G401 (cell line): ENCODE results near the gene ALG2. TPM values are rescaled to one million over a fixed set of nuclear protein-coding genes. Genes with fewer than 3 reads are reported as not detected.
A peak's percentile ranks its signal among the peaks of the same experiment; 100 is the strongest.

Source experiments
- DNase-seq: peaks from one replicate; pipeline ENCODE4 v3.0.0-alpha.2; 2015; ENCODE audit warnings: low spot score
- in situ Hi-C: cut with HindIII; loops from 2 replicates; pipeline ENCODE4 v1.10.0; 2016; ENCODE audit warnings: low sequenced_read_pairs, mixed read lengths
- total RNA-seq: library from RNA; depleted of rRNA; stranded (reverse); fragments of >200 nt; shearing (Covaris generic); gene quantifications from 2 replicates; pipeline ENCODE4 v1.2.3, GENCODE V29; 2014; rRNA removed

The ALG2 gene
- 24.3 and 34.5 TPM in 2 replicates for total RNA-seq

GRCh38 chr9:99221621-99222415, at the start of gene ALG2, which contains the start of gene SEC61B:
TSS of gene ALG2 (minus strand) at chr9:99221942. CDS start at chr9:99221894, 48 bp downstream.
TSS of gene SEC61B (plus strand) at chr9:99222282. CDS start at chr9:99222364, 82 bp downstream.
- peak; percentile 94 for DNase-seq
- in situ Hi-C loops, result no loop called here

DNA sequence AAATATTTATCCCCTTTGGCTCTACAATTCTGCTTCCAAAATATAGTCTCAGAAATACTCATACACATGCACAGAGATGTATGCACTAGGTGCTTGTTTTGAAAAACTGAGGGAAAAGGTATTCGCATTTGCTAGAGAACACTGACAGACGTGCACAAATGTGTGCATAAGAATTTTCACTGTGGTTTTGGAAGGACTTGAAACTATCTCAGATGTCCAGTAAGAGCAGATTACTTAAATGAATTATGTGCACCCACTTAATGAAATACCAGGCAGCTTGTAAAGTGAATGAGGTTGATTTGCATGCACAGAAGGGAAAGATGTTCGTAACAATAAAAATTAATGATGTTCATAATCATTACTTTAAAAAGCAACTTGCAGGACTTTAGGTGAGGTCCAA, 48.7 kb upstream of the ALG2 start:
- DNase-seq, result no peak
- in situ Hi-C loops, result no loop called here

- in situ Hi-C loops, result no loop called here
- no peak for DNase-seq
Measured at GRCh38 chr9:99269416-99269815, 47.7 kb upstream of the ALG2 start.

GRCh38 chr9:99266255-99267023, 44.7 kb upstream of the ALG2 start:
- DNase-seq, result peak; percentile 71
- in situ Hi-C loops, result no loop called here

DNA sequence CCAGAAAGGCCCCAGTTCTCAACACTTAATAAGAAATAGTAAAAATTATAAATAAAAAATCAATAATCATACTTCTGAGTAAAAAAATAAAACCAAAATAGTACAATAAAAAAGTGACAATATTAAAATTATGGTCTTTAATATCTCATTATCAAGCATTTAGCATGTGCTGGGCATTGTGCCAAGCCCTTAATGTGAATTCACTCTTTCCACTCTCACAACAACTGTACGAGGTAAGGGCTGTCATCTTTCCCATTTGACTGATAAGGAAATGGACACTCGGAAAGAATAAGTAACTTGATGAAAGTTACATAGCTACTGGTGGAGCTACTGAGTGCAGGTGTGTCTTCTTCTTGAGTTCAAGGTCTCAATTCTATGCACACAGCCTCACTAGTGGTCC, 43.9 kb upstream of the ALG2 start:
- no peak for DNase-seq
- in situ Hi-C loops, result no loop called here

GRCh38 chr9:99264070-99264680, 42.4 kb upstream of the ALG2 start:
- in situ Hi-C loops, result no loop called here
- DNase-seq, result no peak

- in situ Hi-C loops, result no loop called here
- no peak for DNase-seq
Measured at GRCh38 chr9:99262949-99263418, 41.2 kb upstream of the ALG2 start.

DNA sequence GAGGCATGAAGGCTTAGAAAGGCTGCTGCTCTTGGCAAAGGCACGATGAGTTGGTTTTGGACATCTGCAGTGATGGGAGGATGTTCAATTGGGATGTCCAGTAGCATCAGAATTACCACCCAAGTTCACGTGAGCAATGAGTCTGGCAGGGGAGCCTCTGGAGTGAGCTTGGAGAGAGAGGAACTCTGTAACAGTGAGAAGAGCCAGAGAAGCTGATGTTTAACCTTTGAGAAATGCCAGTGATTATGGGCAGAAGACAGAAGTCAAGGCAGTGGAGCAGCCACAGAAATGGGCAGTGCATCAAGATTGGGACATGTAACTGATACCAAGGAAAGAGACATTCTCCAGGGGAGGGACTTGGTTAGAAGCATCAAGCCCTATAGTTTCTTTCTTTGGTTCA, 40.2 kb upstream of the ALG2 start:
- DNase-seq, result no peak
- in situ Hi-C loops, result no loop called here

DNA sequence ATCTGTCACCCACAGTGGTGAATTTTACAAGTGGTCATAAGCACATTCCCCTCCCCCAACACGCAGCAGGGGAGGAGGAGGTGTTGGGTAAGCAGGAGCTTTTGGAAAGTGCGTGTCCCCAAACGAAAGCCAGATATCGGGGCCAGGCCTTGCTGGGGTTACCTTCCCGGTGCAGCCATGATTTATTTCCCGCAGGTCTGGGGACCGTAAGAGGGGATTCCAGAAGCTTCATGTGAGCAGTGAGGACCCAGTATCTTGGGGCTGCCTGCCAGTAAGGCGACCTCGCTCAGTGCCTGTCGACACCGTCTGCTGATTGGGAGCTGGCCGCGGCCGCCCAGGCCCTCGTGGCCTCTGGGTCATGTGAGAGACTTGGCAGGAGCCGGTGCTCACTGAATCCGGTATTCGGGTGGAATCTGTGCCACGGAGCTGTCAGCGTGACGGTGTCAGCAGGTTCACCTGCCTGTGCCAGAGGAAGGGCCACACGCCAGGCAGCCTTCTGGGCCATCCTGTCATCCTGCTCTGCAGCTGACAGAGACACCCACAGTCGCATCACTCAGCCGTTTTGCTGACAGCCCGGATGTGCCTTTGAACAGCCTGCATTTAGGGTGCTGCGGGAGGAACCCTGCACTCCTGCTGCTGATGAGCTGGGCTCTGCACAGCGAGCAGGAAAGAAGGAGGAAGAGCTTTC, 37.6 kb upstream of the ALG2 start:
- peak; percentile 98 for DNase-seq
- in situ Hi-C loops, result no loop called here

DNA sequence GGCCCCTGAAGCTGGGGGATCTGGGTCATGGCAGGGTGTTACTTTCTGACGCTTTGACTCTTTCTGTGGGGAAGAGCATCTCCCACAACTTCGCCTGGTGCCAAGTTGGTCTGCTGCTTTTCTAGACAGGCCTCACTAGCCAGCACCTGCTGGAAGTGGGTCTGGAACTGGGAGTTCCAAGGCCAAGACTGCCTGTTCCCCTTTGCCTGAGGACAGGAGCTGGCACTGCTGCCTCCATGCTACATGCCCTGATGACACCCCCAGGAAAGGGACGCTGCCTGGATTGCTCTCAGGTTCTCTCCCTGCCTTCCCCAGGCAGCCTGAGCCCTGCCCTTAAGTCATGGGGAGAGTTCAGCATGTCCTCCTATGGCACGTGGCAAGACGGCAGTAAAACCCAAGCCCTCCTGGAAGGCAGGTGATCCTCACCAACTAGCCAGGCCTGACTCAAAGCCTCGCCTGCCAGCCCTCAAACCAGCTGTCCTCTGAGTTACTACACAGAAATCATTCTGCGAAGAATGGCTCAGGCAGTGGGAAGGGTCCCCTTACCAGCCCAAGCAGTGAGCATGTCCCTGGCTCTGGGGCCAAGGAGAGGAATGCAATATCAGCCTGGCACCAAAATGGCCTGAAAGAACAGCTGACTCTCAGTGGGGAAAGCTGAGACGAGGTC, 36.1 kb upstream of the ALG2 start:
- in situ Hi-C loops, result no loop called here

GRCh38 chr9:99255651-99256050, 33.9 kb upstream of the ALG2 start:
- in situ Hi-C loops, result no loop called here
- DNase-seq, result peak; percentile 72

More for the DNA sequence above, 36.1 kb upstream of the ALG2 start:
- DNase-seq, result peak; percentile 70

- DNase-seq, result no peak
- in situ Hi-C loops, result no loop called here
Measured at GRCh38 chr9:99253772-99254431, 32.2 kb upstream of the ALG2 start.

DNA sequence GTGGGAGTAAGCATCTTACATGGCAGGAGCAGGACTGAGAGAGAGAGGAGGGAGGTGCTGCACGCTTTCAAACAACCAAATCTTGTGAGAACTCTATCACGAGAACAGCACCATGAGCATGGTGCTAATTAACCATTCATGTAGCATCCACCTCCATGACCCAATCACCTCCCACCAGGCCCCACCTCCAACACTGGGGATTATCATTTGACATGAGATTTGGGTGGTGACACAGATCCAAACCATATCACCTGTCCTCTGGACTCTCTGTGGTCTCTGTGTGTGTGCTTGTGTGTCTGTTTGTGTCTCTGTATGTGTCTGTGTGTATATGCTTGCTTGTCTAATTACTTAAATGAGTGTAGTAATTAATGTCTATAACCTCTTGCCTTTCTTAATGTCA, 31.4 kb upstream of the ALG2 start:
- in situ Hi-C loops, result no loop called here
- DNase-seq, result no peak

GRCh38 chr9:99251157-99251556, 29.4 kb upstream of the ALG2 start:
- in situ Hi-C loops, result no loop called here
- no peak for DNase-seq

DNA sequence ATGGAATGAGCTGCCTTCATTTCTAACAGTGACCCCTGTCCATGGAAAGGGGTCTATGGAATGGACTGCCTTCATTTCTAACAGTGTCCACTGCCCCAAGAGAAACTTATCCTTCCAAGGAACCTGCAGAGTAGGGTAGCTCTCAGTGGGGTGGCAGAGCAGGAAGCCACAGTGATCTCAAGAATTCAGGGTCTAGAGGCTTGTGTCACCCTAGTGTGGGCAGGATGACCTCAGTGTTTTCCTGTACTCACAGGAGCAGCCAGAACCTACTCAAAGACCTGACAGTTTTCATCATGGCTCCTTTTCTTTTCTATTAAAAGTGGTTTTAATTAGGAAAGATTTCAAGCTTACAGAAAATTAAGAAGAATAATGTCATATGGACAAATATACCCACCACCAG, 27.9 kb upstream of the ALG2 start:
- in situ Hi-C loops, result no loop called here

DNA sequence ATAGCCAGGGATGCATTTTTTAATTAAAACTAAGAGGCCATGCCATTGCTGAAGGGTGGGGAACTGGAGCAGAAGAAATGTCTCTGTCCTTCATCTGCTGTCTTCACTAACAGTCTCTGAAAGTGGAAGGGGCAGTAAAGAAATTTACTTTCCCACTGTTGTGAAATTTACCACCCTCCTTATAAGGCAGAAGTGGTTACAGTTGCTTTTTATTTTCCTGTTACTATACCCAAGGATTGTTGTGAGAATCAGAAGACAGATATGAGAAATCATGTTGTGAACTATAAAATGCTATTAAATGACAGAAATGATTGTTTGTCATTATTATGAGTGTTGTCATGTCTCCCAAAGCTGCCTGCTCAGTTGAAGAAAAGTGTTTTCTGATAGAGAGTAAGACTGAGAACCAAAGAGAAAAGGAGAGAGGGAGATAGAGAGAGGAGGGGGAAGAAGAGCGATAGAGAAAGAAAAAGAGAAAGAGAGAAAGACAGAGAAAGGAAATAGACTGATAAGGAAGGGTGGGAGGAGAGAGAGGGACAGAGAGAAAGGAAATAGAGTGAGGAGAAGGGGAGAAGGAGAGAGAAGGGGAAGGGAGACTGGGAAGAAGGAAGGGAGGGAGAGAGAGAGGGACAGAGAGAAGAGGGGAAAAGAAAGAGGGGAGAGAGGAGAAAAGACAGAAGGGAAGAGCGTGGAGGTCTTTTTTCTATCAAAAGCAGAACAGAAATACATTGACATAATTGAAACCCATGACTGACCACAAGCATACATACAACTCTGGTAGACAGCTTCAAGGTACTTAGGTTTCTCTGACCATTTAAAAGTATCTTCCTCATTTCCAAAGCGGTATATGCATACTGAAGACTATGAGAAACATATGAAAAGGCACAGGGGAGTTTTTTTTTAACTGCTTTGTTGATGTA, 22.9 kb upstream of the ALG2 start:
- in situ Hi-C loops, result no loop called here
- no peak for DNase-seq

More for the DNA sequence above, 27.9 kb upstream of the ALG2 start:
- DNase-seq, result no peak

DNA sequence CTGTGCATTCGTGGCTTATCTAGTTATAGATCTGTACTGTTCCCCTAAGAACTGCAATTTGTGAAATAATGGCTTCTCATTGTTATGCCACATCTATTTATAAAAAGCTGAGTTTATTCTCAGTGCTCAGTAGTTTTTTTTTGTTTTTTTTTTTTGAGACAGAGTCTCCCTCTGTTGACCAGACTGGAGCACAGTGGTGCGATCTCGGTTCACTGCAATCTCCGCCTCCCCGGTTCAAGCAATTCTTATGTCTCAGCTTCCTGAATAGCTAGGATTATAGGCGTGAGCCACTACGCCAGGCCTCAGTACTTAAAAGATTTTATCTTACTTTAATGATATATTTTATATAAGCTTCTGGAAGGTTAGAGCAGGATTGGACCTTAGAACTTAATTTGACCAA, 19.4 kb upstream of the ALG2 start:
- DNase-seq, result no peak
- in situ Hi-C loops, result no loop called here
